IPS DF 19.7 (cell line): ENCODE data around the gene ME1.
"Not testable (repeated sequence)": the region's sequence is repeated elsewhere in the genome, so short reads cannot be mapped to it uniquely, and the experiment has no call there.

Source experiments
- DNase-seq: peaks from one replicate; pipeline ENCODE4 v3.0.0-alpha.2; 2013; ENCODE audit warnings: low read depth, low spot score

ME1 gene

DNA sequence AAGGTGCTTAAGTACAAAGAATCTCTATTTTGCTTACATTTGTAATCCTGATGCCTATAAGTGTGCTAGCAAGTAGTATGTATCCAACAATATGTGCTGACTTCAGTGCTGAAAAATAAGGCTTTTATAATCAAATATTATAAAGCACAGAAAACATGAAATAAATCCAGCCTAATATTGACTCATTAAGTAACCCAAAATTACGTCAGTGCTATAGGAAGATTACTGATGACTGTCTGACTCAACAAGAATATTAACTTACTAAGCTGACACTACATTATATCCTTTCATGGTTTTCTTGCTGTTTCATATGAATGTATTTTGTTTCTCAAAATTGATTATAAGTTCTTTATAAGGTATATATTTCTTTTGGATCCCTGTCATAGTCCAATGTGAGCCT lies 76.1 kb downstream of the ME1 start:
- no peak for DNase-seq

GRCh38 chr6:83352424-83353061 lies 78.3 kb downstream of the ME1 start:
- DNase-seq, result no peak

DNA sequence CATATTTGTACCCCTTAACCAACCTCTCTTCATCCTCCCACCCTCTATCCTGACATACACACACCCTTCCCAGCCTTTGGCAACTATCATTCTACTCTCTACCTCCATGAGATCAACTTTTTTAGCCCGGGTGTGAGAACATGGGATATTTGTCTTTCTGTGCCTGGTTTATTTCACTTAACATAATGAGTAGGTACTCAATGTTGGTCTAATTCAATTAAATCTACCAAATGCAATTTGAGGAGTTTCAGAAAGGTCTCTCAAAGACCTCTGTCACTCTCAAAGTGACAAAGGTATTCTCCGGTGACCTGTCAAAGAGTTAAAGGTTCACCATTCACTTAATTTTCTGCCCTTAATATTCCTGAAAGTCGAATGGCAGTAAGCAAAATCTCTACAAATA lies 87.7 kb downstream of the ME1 start:
- no peak for DNase-seq

DNA sequence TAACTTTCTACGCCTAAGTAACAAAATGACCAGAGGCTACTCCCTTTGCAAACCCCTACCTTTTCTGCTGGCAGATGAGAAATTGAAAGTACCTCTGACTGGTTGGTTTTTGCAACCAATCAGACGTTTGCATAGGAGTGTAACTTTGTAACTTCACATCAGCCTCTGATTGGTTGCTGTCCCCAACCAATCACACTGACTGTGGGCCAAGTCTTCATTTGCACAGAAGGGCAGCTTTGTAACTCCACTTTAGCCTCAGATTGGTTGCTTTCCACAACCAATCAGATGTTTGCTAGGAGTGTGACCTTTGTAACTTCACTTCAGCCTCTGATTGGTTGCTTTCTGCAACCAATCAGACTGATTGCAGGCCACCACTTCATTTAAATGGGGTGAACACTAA lies 89.1 kb downstream of the ME1 start:
- DNase-seq, result no peak

- not testable (repeated sequence) for DNase-seq
These were observed 96.9 kb downstream of the ME1 start for GRCh38 chr6:83333916-83334315.

GRCh38 chr6:83333500-83333899 lies 97.4 kb downstream of the ME1 start:
- DNase-seq, result no peak

DNA sequence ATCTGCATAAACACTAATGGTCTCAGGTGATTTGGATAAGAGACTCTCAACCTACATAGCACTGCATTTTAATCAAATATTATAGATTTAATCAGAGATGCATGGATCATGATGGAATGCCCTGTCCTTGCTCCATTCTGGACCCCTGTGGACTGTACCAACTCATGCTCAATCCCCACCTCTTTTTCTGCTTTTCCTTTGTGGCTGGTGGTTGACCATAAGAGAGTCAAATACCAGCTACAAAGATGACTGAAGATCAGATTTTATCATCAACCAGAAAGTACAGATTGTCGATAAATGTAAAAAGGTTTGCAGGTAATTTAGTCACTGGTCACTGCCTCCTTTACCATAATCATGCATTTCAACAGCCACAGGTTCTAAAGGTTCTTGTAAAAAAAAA lies 116.2 kb downstream of the ME1 start:
- no peak for DNase-seq

DNA sequence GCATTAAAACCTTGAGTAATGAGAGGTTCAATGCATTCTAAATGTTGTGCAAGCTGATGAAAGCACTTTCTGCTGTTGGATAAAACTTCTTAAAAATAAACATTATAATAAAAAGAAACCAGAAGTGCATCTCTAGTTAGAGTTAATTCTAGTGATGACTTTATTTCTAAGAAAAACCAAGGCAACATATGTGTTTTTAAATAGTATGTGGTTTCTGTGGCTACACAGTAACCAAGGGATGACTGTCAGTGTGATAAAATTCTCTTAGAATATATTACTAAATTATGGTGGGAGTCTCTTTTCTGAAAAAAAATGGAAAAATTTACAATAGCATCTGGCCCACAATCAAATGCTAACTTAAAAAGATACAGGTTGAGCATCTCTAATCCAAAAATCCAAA lies 117.0 kb downstream of the ME1 start:
- no peak for DNase-seq

- no peak for DNase-seq
These were observed 119.6 kb downstream of the ME1 start for GRCh38 chr6:83311231-83311630.

- no peak for DNase-seq
These were observed 120.8 kb downstream of the ME1 start for GRCh38 chr6:83310046-83310445.

- no peak for DNase-seq
These were observed 121.5 kb downstream of the ME1 start for GRCh38 chr6:83309344-83309743.

DNA sequence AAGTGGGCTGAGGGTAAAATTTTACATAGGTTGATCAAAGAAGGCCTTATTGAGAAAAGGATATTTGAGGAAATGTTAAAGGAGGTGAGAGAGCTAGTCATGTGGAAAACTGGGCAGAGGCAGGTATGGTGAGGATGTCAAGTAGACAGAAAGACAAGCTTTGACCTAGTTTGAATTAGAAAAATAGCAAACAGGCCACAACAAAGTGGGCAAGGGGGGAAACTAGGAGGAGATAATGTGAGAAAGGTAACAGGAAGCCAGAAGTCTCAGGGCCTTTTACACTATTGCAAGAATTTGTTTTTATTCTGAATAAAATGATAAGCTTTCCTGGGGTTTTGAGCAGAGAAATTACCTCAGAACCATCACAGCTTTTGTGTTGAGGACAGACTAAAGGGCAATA lies 122.0 kb downstream of the ME1 start:
- no peak for DNase-seq

DNA sequence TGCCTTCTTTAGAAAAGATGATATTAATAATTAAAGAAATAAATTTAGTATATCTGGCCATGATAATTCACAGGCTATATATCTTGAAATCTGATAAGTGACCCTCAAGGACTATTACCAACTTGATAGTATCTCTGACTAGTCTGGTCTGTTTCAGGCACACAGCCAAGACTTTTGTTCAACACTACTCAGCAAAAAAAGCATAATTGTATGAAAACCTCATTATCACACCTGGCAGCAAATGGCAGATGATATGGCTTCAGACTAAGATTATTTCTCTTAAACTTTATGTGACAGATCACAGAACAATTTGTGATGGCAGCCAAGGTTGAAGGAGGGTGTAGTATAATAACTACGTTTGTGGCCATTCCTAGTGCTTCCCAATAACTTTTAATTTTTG lies 123.0 kb downstream of the ME1 start:
- DNase-seq, result no peak

DNA sequence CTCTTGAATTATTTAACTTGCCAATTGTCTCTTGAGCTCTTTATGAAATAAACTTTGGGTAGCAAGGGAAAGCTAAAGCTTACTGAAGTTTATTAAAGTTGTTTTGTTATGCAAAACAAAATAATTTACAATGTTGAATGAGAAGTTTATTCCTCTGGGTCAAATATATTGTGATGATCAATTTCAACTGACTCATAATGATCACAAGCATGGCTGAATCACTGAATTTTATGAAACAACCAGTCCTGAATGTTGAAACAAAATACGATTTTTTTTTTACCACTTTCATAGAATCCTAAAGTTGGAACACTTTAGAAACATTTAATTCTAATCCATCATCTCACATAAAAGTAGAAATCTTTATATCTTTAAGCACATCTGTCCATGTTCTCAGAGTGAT lies 127.4 kb downstream of the ME1 start:
- no peak for DNase-seq

- no peak for DNase-seq
These were observed 136.2 kb downstream of the ME1 start for GRCh38 chr6:83294676-83295075.

DNA sequence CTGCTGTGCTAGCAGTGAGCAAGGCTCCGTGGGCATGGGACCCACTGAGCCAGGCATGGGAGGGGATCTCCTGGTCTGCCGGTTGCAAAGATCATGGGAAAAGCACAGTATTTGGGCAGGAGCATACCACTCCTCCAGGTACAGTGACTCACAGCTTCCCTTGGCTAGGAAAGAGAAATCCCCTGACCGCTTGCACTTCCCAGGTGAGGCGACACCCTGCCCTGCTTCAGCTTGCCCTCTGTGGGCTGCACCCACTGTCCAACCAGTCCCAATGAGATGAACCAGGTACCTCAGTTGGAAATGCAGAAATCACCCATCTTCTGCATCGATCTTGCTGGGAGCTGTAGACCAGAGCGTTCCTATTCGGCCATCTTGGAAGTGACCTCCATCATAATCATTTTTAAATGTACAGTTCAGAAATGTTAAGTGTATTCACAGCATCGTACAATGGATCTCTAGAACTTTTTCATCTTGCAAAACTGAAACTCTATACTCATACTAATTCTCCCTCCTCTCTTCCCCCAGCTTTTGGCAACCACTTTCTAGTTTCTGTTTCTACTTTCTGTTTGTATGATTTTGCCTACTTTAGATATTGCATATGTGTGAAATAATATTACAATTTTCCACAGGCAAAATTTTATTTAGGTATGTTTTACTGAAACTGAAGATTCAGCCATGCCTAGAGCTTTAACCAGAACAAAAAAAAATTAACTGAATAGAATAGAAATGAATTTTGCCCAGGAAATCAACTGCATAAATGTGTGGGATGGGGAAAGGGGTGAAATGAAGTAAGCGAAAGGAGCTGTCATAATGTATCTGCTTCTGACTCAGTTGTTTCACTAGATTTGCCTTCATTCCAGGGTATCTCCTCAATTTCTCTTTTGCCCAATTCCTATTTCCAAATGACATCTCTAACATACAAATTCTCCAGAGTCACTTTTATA lies 137.7 kb downstream of the ME1 start:
- DNase-seq, result no peak

DNA sequence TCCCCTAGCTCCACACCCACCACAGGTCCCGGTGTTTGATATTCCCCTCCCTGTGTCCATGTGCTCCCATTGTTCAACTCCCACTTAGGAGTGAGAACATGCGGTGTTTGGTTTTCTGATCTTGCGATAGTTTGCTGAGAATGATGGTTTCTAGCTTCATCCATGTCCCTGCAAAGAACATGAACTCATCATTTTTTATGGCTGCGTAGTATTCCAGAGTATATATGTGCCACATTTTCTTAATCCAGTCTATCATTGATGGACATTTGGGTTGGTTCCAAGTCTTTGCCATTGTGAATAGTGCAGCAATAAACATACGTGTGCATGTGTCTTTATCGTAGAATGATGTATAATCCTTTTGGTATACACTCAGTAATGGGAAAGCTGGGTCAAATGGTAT lies 143.6 kb downstream of the ME1 start:
- DNase-seq, result not testable (repeated sequence)

GRCh38 chr6:83285917-83286316 lies 144.9 kb downstream of the ME1 start:
- DNase-seq, result no peak

DNA sequence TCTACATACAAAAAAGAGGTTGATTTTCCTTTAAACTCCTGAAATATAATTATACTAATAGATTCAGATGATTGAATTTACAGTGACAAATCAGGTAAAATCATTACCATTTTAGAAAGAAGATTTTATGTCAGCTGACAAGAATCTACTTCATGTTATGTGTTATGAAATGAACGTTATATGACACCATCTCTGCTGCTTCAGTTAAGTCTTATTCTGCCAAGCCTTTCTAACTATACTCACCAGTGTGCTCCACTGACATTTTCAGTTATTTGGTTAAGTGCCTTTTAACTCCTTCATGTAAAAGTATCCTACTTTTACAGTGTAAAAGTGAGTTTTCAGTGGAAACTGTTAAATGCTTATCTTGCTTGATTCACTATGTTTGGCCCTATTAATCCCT lies 157.3 kb downstream of the ME1 start:
- DNase-seq, result no peak

GRCh38 chr6:83270971-83271719 lies 159.7 kb downstream of the ME1 start:
- DNase-seq, result no peak

DNA sequence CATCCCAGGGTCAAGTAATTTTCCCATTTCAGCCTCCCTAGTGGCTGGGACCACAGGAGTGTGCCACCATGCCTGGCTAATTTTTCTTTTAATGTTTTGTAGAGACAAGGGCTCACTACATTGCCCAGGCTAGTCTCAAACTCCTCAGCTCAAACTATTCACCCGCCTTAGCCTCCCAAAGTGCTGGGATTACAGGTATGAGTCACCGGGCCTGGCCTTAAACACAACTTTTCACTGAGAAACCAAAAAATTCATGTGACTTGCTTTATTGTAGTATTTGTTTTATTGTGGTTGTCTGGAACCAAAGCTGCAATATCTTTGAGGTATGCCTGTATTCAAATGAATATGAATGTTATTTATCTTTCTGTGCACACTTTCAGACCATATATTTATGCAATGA lies 165.5 kb downstream of the ME1 start:
- DNase-seq, result no peak

GRCh38 chr6:83260577-83260976 lies 170.3 kb downstream of the ME1 start:
- DNase-seq, result no peak
